PC-3 (cell line): ENCODE measurements around the gene GPR176. TPM values are rescaled to one million over a fixed set of nuclear protein-coding genes. Genes with fewer than 3 reads are reported as not detected.

ENCODE experiments used
- ATAC-seq: fragments of 200-7000 bp; cut with Tn5 transposase; 2 replicates; pipeline ENCODE4 v1.9.1; 2020; ENCODE audit warnings: mild to moderate bottlenecking, moderate library complexity
- BruUV-seq: library from RNA; stranded (reverse); fragments of 400-500 nt; replicated peaks from 2 replicates; lab custom pipeline; 2021; lab: Mats Ljungman, UMichigan
- CTCF ChIA-PET: fragments of 300-600 bp; sonication (Branson Sonifier 250); formaldehyde crosslinking; loops from one replicate; lab custom pipeline; 2022; ENCODE audit warnings: antibody characterized with exemption; lab: Charles Lee
- POLR2A ChIA-PET: fragments of 300-600 bp; sonication (Branson Sonifier 250); formaldehyde crosslinking; loops from one replicate; lab custom pipeline; 2022; ENCODE audit warnings: antibody characterized with exemption; ENCODE audit not compliant: unreplicated experiment; lab: Charles Lee
- DNase-seq: peaks from one replicate; pipeline ENCODE4 v3.0.0-alpha.2; 2015
- H2AFZ ChIP-seq: fragments of 300-600 bp; sonication (generic); 2 replicates; pipeline ENCODE4 v1.6.0; 2016; ENCODE audit warnings: antibody characterized with exemption, low read length
- H3F3A ChIP-seq: fragments of 300-600 bp; sonication (generic); one replicate; pipeline ENCODE4 v1.6.0; 2017; ENCODE audit warnings: antibody characterized with exemption, low read length, control low read depth, mild to moderate bottlenecking; ENCODE audit not compliant: unreplicated experiment
- H3K27ac ChIP-seq: fragments of 300-600 bp; sonication (generic); 2 replicates; pipeline ENCODE4 v1.5.1; 2016; ENCODE audit warnings: mild to moderate bottlenecking, low read length
- H3K27me3 ChIP-seq: fragments of 300-600 bp; sonication (generic); 2 replicates; pipeline ENCODE4 v1.6.1; 2016; ENCODE audit warnings: low read length, mixed read lengths
- H3K36me3 ChIP-seq: fragments of 300-600 bp; sonication (generic); 2 replicates; pipeline ENCODE4 v1.6.1; 2016; ENCODE audit warnings: low read depth, mixed run types, low read length, mixed read lengths
- H3K4me1 ChIP-seq: fragments of 300-600 bp; sonication (generic); 2 replicates; pipeline ENCODE4 v1.5.1; 2016; ENCODE audit warnings: low read length; ENCODE audit not compliant: insufficient read depth
- H3K4me2 ChIP-seq: fragments of 300-600 bp; sonication (generic); 2 replicates; pipeline ENCODE4 v1.6.0; 2016; ENCODE audit warnings: low read length
- H3K4me3 ChIP-seq: fragments of 300-600 bp; sonication (generic); 2 replicates; pipeline ENCODE4 v1.5.1; 2016; ENCODE audit warnings: mild to moderate bottlenecking, low read length, mixed read lengths
- H3K79me2 ChIP-seq: fragments of 300-600 bp; sonication (generic); 2 replicates; pipeline ENCODE4 v1.6.1; 2017; ENCODE audit warnings: low read length, mixed read lengths
- H3K9ac ChIP-seq: fragments of 300-600 bp; sonication (generic); 2 replicates; pipeline ENCODE4 v1.6.0; 2016; ENCODE audit warnings: mild to moderate bottlenecking, low read length
- H3K9me2 ChIP-seq: fragments of 300-600 bp; sonication (generic); replicated peaks from 2 replicates; pipeline ENCODE4 v1.6.1; 2016; ENCODE audit warnings: mixed run types, low read length, mixed read lengths
- H3K9me3 ChIP-seq: fragments of 300-600 bp; sonication (generic); 2 replicates; pipeline ENCODE4 v1.6.1; 2016; ENCODE audit warnings: low read length, mixed read lengths
- H4K20me1 ChIP-seq: fragments of 300-600 bp; sonication (generic); 2 replicates; pipeline ENCODE4 v1.6.1; 2016; ENCODE audit warnings: low read length, mixed read lengths
- EZH2 ChIP-seq: fragments of 300-600 bp; sonication (generic); IDR thresholded peaks from one replicate; pipeline ENCODE4 v1.6.1; 2017; ENCODE audit warnings: antibody characterized with exemption, mild to moderate bottlenecking, low read length; ENCODE audit not compliant: unreplicated experiment
- EZH2phosphoT487 ChIP-seq: fragments of 300-600 bp; sonication (generic); IDR thresholded peaks from 2 replicates; pipeline ENCODE4 v1.6.1; 2018; ENCODE audit warnings: mild to moderate bottlenecking, antibody characterized with exemption, low read length, borderline replicate concordance
- intact Hi-C: fragments of 100-400 bp; cut with micrococcal nuclease; formaldehyde crosslinking; loops from 2 replicates; pipeline ENCODE4 v1.9.0; 2023
- total RNA-seq: library from RNA; depleted of rRNA; stranded (reverse); fragments of >200 nt; gene quantifications from 2 replicates; pipeline ENCODE4 v1.2.3, GENCODE V29; 2014
- TF ChIP-seq, protein P1 (sequence below): fragments of 300-600 bp; sonication (generic); conservative IDR thresholded peaks from 2 replicates; pipeline ENCODE4 v1.5.1; 2017; ENCODE audit warnings: antibody characterized with exemption, low read depth, mild to moderate bottlenecking, low read length

The GPR176 gene
- total RNA-seq, 1 experiment from 2014 or later: 27.8 TPM

DNA sequence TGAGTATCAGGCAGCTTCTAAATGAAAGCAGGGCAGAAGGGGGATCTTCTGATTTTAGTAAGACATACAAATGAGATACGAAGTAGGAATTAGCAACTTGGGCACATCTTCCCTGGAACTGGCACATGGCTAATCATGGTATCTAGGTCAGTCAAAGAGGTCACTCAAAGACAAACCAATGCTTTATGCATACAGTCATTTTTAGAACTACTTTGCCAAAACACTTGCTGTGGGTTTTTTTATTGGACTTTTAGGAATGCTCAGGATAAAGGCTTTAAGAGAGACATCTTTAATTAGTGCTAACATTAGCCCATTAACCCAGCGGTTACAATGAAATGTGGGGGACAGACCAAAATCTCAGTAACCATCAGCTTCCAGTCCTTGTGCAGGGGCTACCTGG is 51.7 kb downstream of the GPR176 start:
- ChIA-PET POLR2A (no interaction called here), CTCF (no interaction called here)
- TF ChIP-seq, protein P1, sequence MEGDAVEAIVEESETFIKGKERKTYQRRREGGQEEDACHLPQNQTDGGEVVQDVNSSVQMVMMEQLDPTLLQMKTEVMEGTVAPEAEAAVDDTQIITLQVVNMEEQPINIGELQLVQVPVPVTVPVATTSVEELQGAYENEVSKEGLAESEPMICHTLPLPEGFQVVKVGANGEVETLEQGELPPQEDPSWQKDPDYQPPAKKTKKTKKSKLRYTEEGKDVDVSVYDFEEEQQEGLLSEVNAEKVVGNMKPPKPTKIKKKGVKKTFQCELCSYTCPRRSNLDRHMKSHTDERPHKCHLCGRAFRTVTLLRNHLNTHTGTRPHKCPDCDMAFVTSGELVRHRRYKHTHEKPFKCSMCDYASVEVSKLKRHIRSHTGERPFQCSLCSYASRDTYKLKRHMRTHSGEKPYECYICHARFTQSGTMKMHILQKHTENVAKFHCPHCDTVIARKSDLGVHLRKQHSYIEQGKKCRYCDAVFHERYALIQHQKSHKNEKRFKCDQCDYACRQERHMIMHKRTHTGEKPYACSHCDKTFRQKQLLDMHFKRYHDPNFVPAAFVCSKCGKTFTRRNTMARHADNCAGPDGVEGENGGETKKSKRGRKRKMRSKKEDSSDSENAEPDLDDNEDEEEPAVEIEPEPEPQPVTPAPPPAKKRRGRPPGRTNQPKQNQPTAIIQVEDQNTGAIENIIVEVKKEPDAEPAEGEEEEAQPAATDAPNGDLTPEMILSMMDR: no peak
- TF ChIP-seq EZH2phosphoT487 (no peak), EZH2 (no peak)
- no peaks in the 10 kb centered on the region for H3K9me3 ChIP-seq
- H3K36me3 ChIP-seq: no peaks in the 10 kb centered on the region
- no peak for DNase-seq
- no peaks in the 10 kb centered on the region for H3F3A ChIP-seq
- H3K4me1 ChIP-seq: no peaks in the 10 kb centered on the region
- intact Hi-C loops: no loop called here
- H3K9me2 ChIP-seq: no peaks in the 10 kb centered on the region
- H3K4me3 ChIP-seq: no peak overlapping the region
- no peak for ATAC-seq
- H3K79me2 ChIP-seq: 0 out of 2 replicates have a peak, but pooled peaks cover 12% of the 10 kb centered on the region
- H3K27me3 ChIP-seq: no peaks in the 10 kb centered on the region
- H2AFZ ChIP-seq: no peak overlapping the region
- no peak overlapping the region for H3K27ac ChIP-seq
- no peaks in the 10 kb centered on the region for H4K20me1 ChIP-seq
- no peak overlapping the region for H3K4me2 ChIP-seq
- no TSS peak for BruUV-seq
- H3K9ac ChIP-seq: no peak overlapping the region

DNA sequence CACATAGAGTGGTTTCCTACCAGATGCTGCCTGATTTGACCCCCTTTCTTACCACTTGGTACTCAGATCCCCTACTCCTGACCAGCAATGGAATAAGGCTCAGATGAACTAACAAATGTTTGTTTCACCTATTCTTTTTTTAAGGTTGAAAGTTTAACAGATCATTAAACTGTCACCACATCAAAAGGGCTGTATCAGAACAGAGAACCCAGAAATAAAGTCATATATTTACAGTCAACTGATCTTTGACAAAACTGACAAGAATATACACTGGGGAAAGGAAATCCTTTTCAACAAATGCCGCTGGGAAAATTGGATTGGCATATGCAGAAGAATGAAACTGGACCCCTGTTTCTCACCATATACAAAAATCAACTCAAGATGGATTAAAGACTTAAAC is 56.0 kb downstream of the GPR176 start:
- Histone ChIP-seq H3K9me2 (no peaks in the 10 kb centered on the region), H4K20me1 (no peaks in the 10 kb centered on the region), H3K4me2 (no peak overlapping the region), H3K27ac (no peak overlapping the region), H3K27me3 (no peaks in the 10 kb centered on the region), H3K4me1 (no peaks in the 10 kb centered on the region), H3K4me3 (no peak overlapping the region), H3K9me3 (no peaks in the 10 kb centered on the region), H2AFZ (no peak overlapping the region), H3K9ac (no peak overlapping the region), H3K36me3 (no peaks in the 10 kb centered on the region), H3F3A (no peaks in the 10 kb centered on the region), H3K79me2 (0 out of 2 replicates have a peak, but pooled peaks cover 12% of the 10 kb centered on the region)
- ATAC-seq (no peak), DNase-seq (no peak)
- CTCF ChIA-PET: no interaction called here
- POLR2A ChIA-PET: no interaction called here
- intact Hi-C loops: no loop called here
- no TSS peak for BruUV-seq
- no peak for TF ChIP-seq EZH2
- TF ChIP-seq, protein P1: no peak
- no peak for TF ChIP-seq EZH2phosphoT487

DNA sequence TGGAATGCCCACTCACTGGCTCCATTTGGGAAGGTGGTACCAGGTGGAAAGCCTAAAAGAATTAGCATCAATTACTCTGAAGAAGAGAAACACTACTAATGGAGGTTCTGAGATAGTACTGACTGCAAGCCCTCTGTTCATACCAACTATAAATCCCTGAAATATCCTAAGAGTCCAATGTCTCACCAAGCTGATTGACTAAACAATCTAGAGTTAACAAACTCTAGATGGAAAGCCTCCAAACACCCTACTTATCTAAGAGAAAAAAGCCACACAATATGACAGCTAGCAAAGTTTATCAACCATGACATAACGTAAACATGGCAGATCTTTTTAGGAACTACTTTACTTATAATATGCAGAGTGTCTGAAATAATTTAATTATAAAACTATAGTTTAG is 59.2 kb downstream of the GPR176 start:
- H3K9me3 ChIP-seq: no peaks in the 10 kb centered on the region
- intact Hi-C loops: no loop called here
- H3K79me2 ChIP-seq: 0 out of 2 replicates have a peak, but pooled peaks cover 12% of the 10 kb centered on the region
- H3K4me1 ChIP-seq: no peaks in the 10 kb centered on the region
- TF ChIP-seq, protein P1: no peak
- TF ChIP-seq EZH2phosphoT487: no peak
- TF ChIP-seq EZH2: no peak
- H3K27ac ChIP-seq: no peak overlapping the region
- H3K36me3 ChIP-seq: no peaks in the 10 kb centered on the region
- no peak overlapping the region for H3K4me2 ChIP-seq
- H3K9me2 ChIP-seq: no peaks in the 10 kb centered on the region
- H4K20me1 ChIP-seq: no peaks in the 10 kb centered on the region
- ChIA-PET CTCF (no interaction called here), POLR2A (no interaction called here)
- H3K27me3 ChIP-seq: no peaks in the 10 kb centered on the region
- no peak overlapping the region for H2AFZ ChIP-seq
- no peak overlapping the region for H3K4me3 ChIP-seq
- DNase-seq (no peak), ATAC-seq (no peak)
- H3K9ac ChIP-seq: no peak overlapping the region
- BruUV-seq: no TSS peak
- H3F3A ChIP-seq: no peaks in the 10 kb centered on the region
